ENCODE measurements around the gene EIF1AD.
"Not testable (repeated sequence)": the region's sequence is repeated elsewhere in the genome, so short reads cannot be mapped to it uniquely, and the experiment has no call there.

The EIF1AD gene

GRCh38 chr11:65968600-65969482 lies 33.1 kb downstream of the EIF1AD start:
- no peak for DNase-seq (ENCODE audit: low spot score)

GRCh38 chr11:65967329-65967934 lies 34.5 kb downstream of the EIF1AD start:
- DNase-seq (ENCODE audit: low spot score), result no peak

- no peak for DNase-seq (ENCODE audit: low spot score)
Observed at GRCh38 chr11:65965986-65966762, 35.8 kb downstream of the EIF1AD start.

GRCh38 chr11:65964906-65965305 lies 37.1 kb downstream of the EIF1AD start:
- no peak for DNase-seq (ENCODE audit: low spot score)

GRCh38 chr11:65962141-65962564 lies 39.8 kb downstream of the EIF1AD start:
- DNase-seq (ENCODE audit: low spot score), result no peak

- peak; percentile 99 for DNase-seq (ENCODE audit: low spot score)
Observed at GRCh38 chr11:65961267-65962140, 40.5 kb downstream of the EIF1AD start, which contains the start of gene SART1. SART1 (plus strand) TSS chr11:65961734; CDS start chr11:65961781, 47 bp downstream.

- DNase-seq (ENCODE audit: low spot score), result no peak
Observed at GRCh38 chr11:65960824-65961266, 41.1 kb downstream of the EIF1AD start.

GRCh38 chr11:65958774-65959420 lies 43.1 kb downstream of the EIF1AD start:
- no peak for DNase-seq (ENCODE audit: low spot score)

- no peak for DNase-seq (ENCODE audit: low spot score)
Observed at GRCh38 chr11:65958291-65958690, 43.7 kb downstream of the EIF1AD start.

- DNase-seq (ENCODE audit: low spot score), result no peak
Observed at GRCh38 chr11:65954771-65955170, 47.2 kb downstream of the EIF1AD start.

- peak; percentile 47 for DNase-seq (ENCODE audit: low spot score)
Observed at GRCh38 chr11:65953471-65953870, 48.5 kb downstream of the EIF1AD start.

GRCh38 chr11:65952052-65952521 lies 49.9 kb downstream of the EIF1AD start:
- DNase-seq (ENCODE audit: low spot score), result no peak

- not testable (repeated sequence) for DNase-seq (ENCODE audit: low spot score)
Observed at GRCh38 chr11:65951641-65952040, 50.3 kb downstream of the EIF1AD start.

GRCh38 chr11:65950711-65951110 lies 51.2 kb downstream of the EIF1AD start:
- DNase-seq (ENCODE audit: low spot score), result not testable (repeated sequence)

GRCh38 chr11:65947603-65948125 lies 54.3 kb downstream of the EIF1AD start:
- no peak for DNase-seq (ENCODE audit: low spot score)

GRCh38 chr11:65947133-65947532 lies 54.8 kb downstream of the EIF1AD start:
- DNase-seq (ENCODE audit: low spot score), result peak; percentile 41

GRCh38 chr11:65946655-65947054 lies 55.3 kb downstream of the EIF1AD start:
- no peak for DNase-seq (ENCODE audit: low spot score)
